C4-2B (cell line): Measurements from ENCODE around the gene ITGA3.

ENCODE experiments used
- CTCF ChIP-seq: fragments of 450-650 bp; conservative IDR thresholded peaks from 2 replicates; pipeline ENCODE4 v1.5.1; 2017; ENCODE audit warnings: mild to moderate bottlenecking
- ZFX ChIP-seq: fragments of 450-650 bp; IDR thresholded peaks from 2 replicates; pipeline ENCODE4 v1.6.1; 2017

DNA sequence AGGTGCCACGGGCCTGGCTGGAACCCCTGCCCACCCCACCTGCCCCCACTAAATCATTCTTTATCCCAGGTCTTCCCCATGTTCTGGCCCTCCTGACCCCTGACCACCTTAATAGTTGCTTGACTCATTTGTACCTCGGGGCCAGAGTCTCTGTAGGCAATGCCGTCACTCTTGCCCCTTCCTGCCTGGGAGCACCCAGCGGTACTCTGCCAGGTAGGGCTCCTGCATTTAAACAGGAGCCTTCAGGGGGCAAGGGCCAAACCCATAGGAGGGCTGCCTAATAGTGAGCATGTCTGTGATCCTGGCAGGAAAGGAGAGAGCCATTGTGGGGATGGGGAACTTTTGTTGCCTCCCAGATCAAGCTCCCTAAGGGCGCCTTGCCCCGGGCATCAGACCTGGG, 8.8 kb upstream of the ITGA3 start:
- no peak for TF ChIP-seq CTCF
- no peak for TF ChIP-seq ZFX
